Peyer's patch (tissue), 4 donors: ENCODE data around the gene MAEA.

Source experiments
- CTCF ChIP-seq, 6 experiments: fragments of 450-650 bp in 4 of 6; fragments of 200-600 bp in 2 of 6; sonication (generic) in 1 of 6; IDR thresholded peaks; one replicate each; pipeline ENCODE4 v1.5.1; 2017 to 2019; ENCODE audit warnings: antibody characterized with exemption in 6 of 6, mild to moderate bottlenecking in 3 of 6, moderate library complexity in 1 of 6
- POLR2A ChIP-seq, 2 donors: fragments of 450-650 bp; IDR thresholded peaks; one replicate each; pipeline ENCODE4 v1.5.1; 2017; ENCODE audit warnings: antibody characterized with exemption in 2 of 2, mild to moderate bottlenecking in 2 of 2, moderate library complexity in 2 of 2

- TF ChIP-seq POLR2A (IDR thresholded peaks at IDR 0.05) = no peak
- TF ChIP-seq CTCF (IDR thresholded peaks at IDR 0.05) = no peak
Observed at GRCh38 chr4:1369479-1370079, 79.9 kb downstream of the MAEA start.
